ENCODE measurements around the gene IL16. TPM values are rescaled to one million over a fixed set of nuclear protein-coding genes. Genes with fewer than 3 reads are reported as not detected.

The IL16 gene
- total and polyA plus RNA-seq, 4 donors = 1.9 to 6.9 (median 4.4) TPM

- Histone ChIP-seq H3K4me1 (ENCODE audit: control insufficient read depth in 4 of 4, insufficient read depth in 4 of 4, low read length in 3 of 4) (no peaks in the 10 kb centered on the region), H3K27ac (ENCODE audit: low read depth in 1 of 2, low read length in 2 of 2) (no peak overlapping the region), H3K27me3 (ENCODE audit: control insufficient read depth in 4 of 4, insufficient read depth in 4 of 4, low read length in 3 of 4) (no peaks in the 10 kb centered on the region), H3K9ac (ENCODE audit: low read depth in 1 of 2, low read length in 2 of 2) (no peak overlapping the region), H3K36me3 (ENCODE audit: control insufficient read depth in 4 of 4, insufficient read depth in 3 of 4, low read depth in 1 of 4, low read length in 3 of 4) (peaks cover 0 to 4% (median under 1%) of the 10 kb centered on the region in 4 donors), H3K4me3 (ENCODE audit: low read depth in 1 of 3, low read length in 3 of 3) (no peak overlapping the region), H3K9me3 (ENCODE audit: control insufficient read depth in 4 of 4, low read length in 3 of 4) (no peaks in the 10 kb centered on the region)
- peak; percentile 23 for DNase-seq (ENCODE audit: low spot score)
- 85% methylated on average over 5 of the region's 5 CpGs for WGBS
- TF ChIP-seq GABPA (IDR thresholded peaks at IDR 0.05 in 1 of 2, conservative IDR thresholded peaks at IDR 0.05 in 1 of 2) (no peak), RXRA (IDR thresholded peaks at IDR 0.05) (no peak)
Observed at GRCh38 chr15:81351651-81352050, 155.0 kb downstream of the IL16 start.

GRCh38 chr15:81356252-81356651 lies 159.6 kb downstream of the IL16 start:
- H3K9me3 ChIP-seq (ENCODE audit: control insufficient read depth in 4 of 4, low read length in 3 of 4) = no peaks in the 10 kb centered on the region
- 94% methylated on average over 5 of the region's 5 CpGs for WGBS
- H3K27ac ChIP-seq (ENCODE audit: low read depth in 1 of 2, low read length in 2 of 2) = no peak overlapping the region
- no peaks in the 10 kb centered on the region for H3K27me3 ChIP-seq (ENCODE audit: control insufficient read depth in 4 of 4, insufficient read depth in 4 of 4, low read length in 3 of 4)
- H3K36me3 ChIP-seq (ENCODE audit: control insufficient read depth in 4 of 4, insufficient read depth in 3 of 4, low read depth in 1 of 4, low read length in 3 of 4) = no peaks in the 10 kb centered on the region
- no peak overlapping the region for H3K4me3 ChIP-seq (ENCODE audit: low read depth in 1 of 3, low read length in 3 of 3)
- no peak for TF ChIP-seq SP1 (IDR thresholded peaks at IDR 0.05)
- TF ChIP-seq RAD21 (IDR thresholded peaks at IDR 0.05) = no peak
- TF ChIP-seq, protein P1, sequence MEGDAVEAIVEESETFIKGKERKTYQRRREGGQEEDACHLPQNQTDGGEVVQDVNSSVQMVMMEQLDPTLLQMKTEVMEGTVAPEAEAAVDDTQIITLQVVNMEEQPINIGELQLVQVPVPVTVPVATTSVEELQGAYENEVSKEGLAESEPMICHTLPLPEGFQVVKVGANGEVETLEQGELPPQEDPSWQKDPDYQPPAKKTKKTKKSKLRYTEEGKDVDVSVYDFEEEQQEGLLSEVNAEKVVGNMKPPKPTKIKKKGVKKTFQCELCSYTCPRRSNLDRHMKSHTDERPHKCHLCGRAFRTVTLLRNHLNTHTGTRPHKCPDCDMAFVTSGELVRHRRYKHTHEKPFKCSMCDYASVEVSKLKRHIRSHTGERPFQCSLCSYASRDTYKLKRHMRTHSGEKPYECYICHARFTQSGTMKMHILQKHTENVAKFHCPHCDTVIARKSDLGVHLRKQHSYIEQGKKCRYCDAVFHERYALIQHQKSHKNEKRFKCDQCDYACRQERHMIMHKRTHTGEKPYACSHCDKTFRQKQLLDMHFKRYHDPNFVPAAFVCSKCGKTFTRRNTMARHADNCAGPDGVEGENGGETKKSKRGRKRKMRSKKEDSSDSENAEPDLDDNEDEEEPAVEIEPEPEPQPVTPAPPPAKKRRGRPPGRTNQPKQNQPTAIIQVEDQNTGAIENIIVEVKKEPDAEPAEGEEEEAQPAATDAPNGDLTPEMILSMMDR (IDR thresholded peaks at IDR 0.05; ENCODE audit: low read depth, low read length, missing input control) = no peak
- no peak for TF ChIP-seq ZBTB33 (IDR thresholded peaks at IDR 0.05)
- no peak for TF ChIP-seq JUND (IDR thresholded peaks at IDR 0.05)
- no peak for TF ChIP-seq HNF4A (conservative IDR thresholded peaks at IDR 0.05)
- TF ChIP-seq RXRA (IDR thresholded peaks at IDR 0.05) = no peak
- TF ChIP-seq FOXA1 (IDR thresholded peaks at IDR 0.05) = no peak
- no peak for TF ChIP-seq HNF4G (IDR thresholded peaks at IDR 0.05)
- no peak for DNase-seq (ENCODE audit: low spot score)
- no peak overlapping the region for H3K9ac ChIP-seq (ENCODE audit: low read depth in 1 of 2, low read length in 2 of 2)
- no peaks in the 10 kb centered on the region for H3K4me1 ChIP-seq (ENCODE audit: control insufficient read depth in 4 of 4, insufficient read depth in 4 of 4, low read length in 3 of 4)

DNA sequence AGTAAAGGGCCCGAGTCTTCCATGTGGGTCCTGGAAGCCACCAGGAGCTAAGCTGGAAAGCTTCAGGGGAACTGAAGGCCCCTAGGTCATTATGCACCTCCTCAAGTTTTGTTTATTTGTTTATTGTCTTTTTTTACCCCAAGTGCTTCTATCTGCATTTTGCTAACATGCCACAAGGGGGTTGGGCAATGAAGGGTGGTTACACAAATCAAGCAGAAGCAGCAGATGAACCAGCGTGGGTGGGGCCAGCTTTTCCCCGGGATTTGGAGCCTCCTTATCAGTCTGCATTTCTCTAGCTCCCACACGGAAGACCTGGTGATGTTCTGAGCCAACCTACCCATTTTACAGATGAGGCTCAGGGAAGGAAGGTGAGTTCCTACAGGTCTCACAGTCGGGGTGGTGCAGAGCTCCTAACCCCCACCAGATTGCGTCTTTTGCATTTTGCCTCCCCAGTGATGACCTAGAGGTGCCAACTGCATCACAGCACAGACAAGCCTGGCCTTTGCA lies 160.6 kb downstream of the IL16 start:
- 83% methylated on average over 6 of the region's 6 CpGs for WGBS
- no peaks in the 10 kb centered on the region for H3K27me3 ChIP-seq (ENCODE audit: control insufficient read depth in 4 of 4, insufficient read depth in 4 of 4, low read length in 3 of 4)
- no peaks in the 10 kb centered on the region for H3K4me1 ChIP-seq (ENCODE audit: control insufficient read depth in 4 of 4, insufficient read depth in 4 of 4, low read length in 3 of 4)
- H3K4me3 ChIP-seq (ENCODE audit: low read depth in 1 of 3, low read length in 3 of 3) = no peak overlapping the region
- no peak for TF ChIP-seq NR2F2 (IDR thresholded peaks at IDR 0.05)
- peak in 1 of 2 donors; percentile 58 for TF ChIP-seq RAD21 (IDR thresholded peaks at IDR 0.05)
- TF ChIP-seq TAF1 (conservative IDR thresholded peaks at IDR 0.05) = no peak
- no peak for TF ChIP-seq YY1 (IDR thresholded peaks at IDR 0.05)
- TF ChIP-seq, protein P1 (IDR thresholded peaks at IDR 0.05; ENCODE audit: low read depth, low read length, missing input control) = peak; percentile 6
- TF ChIP-seq EGR1 (IDR thresholded peaks at IDR 0.05; ENCODE audit: low read depth in 2 of 2) = no peak
- no peak for TF ChIP-seq HNF4G (IDR thresholded peaks at IDR 0.05)
- no peak for TF ChIP-seq RXRA (IDR thresholded peaks at IDR 0.05)
- TF ChIP-seq, protein P2, sequence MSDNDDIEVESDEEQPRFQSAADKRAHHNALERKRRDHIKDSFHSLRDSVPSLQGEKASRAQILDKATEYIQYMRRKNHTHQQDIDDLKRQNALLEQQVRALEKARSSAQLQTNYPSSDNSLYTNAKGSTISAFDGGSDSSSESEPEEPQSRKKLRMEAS (IDR thresholded peaks at IDR 0.05) = no peak
- no peak for TF ChIP-seq ZBTB33 (IDR thresholded peaks at IDR 0.05)
- no peak for DNase-seq (ENCODE audit: low spot score)
- H3K27ac ChIP-seq (ENCODE audit: low read depth in 1 of 2, low read length in 2 of 2) = no peak overlapping the region
- no peak overlapping the region for H3K9ac ChIP-seq (ENCODE audit: low read depth in 1 of 2, low read length in 2 of 2)
- H3K36me3 ChIP-seq (ENCODE audit: control insufficient read depth in 4 of 4, insufficient read depth in 3 of 4, low read depth in 1 of 4, low read length in 3 of 4) = peaks cover 0 to 6% (median 2%) of the 10 kb centered on the region in 4 donors
- H3K9me3 ChIP-seq (ENCODE audit: control insufficient read depth in 4 of 4, low read length in 3 of 4) = no peaks in the 10 kb centered on the region

Data from liver (tissue), 9 donors.